ENCODE data around the gene RBM10. TPM values are rescaled to one million over a fixed set of nuclear protein-coding genes. Genes with fewer than 3 reads are reported as not detected.

The RBM10 gene
- total RNA-seq, 2 experiments from 2014 or later, result 44.9 to 45.6 TPM

DNA sequence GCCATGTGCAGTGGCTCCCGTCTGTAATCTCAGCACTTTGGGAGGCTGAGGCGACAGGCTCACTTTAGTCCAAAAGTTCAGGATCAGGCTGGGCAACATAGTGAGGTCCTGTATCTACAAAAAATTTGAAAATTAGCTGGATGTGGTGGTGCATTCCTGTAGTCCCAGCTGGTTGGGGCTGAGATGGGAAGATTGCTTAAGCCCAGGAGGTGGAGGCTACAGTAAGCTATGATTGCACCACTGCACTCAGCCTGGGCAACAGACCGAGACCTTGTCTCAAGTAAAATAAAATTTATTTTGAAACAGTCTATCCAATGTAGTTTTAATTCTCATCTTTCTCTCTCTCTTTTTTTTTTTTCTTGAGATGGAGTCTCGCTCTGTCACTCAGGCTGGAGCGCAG, 21.1 kb downstream of the RBM10 start:
- intact Hi-C loops (cut with micrococcal nuclease; ENCODE audit: unreplicated experiment), result no loop called here
- no peaks in the 10 kb centered on the region for H4K20me1 ChIP-seq (ENCODE audit: insufficient read depth, low read length)
- peaks cover 38% of the 10 kb centered on the region for H3K36me3 ChIP-seq (ENCODE audit: insufficient read depth, low read length)
- H3K4me3 ChIP-seq (ENCODE audit: low read depth, low read length, poor library complexity, severe bottlenecking), result no peak overlapping the region
- no peaks in the 10 kb centered on the region for H3K9me2 ChIP-seq (ENCODE audit: insufficient read depth, low read length)
- H3K9me3 ChIP-seq (ENCODE audit: low read length), result no peaks in the 10 kb centered on the region
- POLR2A ChIA-PET, result no interaction called here
- DNase-seq (ENCODE audit: low spot score), result no peak
- no peak overlapping the region for H3K27ac ChIP-seq (ENCODE audit: low read depth, low read length, poor library complexity, severe bottlenecking)
- H3K79me2 ChIP-seq (ENCODE audit: insufficient read depth, low read depth, low read length), result peaks cover 24% of the 10 kb centered on the region; the same call in 1 of the 2 replicates
- H3K4me2 ChIP-seq (ENCODE audit: low read length), result no peak overlapping the region
- TF ChIP-seq EZH2phosphoT487 (IDR thresholded peaks at IDR 0.05; ENCODE audit: borderline replicate concordance, low read depth, low read length), result no peak
- TF ChIP-seq, protein P1, sequence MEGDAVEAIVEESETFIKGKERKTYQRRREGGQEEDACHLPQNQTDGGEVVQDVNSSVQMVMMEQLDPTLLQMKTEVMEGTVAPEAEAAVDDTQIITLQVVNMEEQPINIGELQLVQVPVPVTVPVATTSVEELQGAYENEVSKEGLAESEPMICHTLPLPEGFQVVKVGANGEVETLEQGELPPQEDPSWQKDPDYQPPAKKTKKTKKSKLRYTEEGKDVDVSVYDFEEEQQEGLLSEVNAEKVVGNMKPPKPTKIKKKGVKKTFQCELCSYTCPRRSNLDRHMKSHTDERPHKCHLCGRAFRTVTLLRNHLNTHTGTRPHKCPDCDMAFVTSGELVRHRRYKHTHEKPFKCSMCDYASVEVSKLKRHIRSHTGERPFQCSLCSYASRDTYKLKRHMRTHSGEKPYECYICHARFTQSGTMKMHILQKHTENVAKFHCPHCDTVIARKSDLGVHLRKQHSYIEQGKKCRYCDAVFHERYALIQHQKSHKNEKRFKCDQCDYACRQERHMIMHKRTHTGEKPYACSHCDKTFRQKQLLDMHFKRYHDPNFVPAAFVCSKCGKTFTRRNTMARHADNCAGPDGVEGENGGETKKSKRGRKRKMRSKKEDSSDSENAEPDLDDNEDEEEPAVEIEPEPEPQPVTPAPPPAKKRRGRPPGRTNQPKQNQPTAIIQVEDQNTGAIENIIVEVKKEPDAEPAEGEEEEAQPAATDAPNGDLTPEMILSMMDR (conservative IDR thresholded peaks at IDR 0.05; ENCODE audit: low read length), result no peak
- no peak overlapping the region for H2AFZ ChIP-seq (ENCODE audit: low read length)
- H3K4me1 ChIP-seq (ENCODE audit: insufficient read depth, low read length, poor library complexity, severe bottlenecking), result no peaks in the 10 kb centered on the region
- CTCF ChIA-PET (ENCODE audit: unreplicated experiment), result no interaction called here
- no TSS peak for BruUV-seq (replicated peaks)

- H3K4me2 ChIP-seq (ENCODE audit: low read length), result no peak overlapping the region
- no peaks in the 10 kb centered on the region for H3K9me3 ChIP-seq (ENCODE audit: low read length)
- ChIA-PET CTCF (ENCODE audit: unreplicated experiment) (no interaction called here), POLR2A (no interaction called here)
- no peaks in the 10 kb centered on the region for H3K4me1 ChIP-seq (ENCODE audit: insufficient read depth, low read length, poor library complexity, severe bottlenecking)
- no peak overlapping the region for H3K27ac ChIP-seq (ENCODE audit: low read depth, low read length, poor library complexity, severe bottlenecking)
- H3K9me2 ChIP-seq (ENCODE audit: insufficient read depth, low read length), result no peaks in the 10 kb centered on the region
- H4K20me1 ChIP-seq (ENCODE audit: insufficient read depth, low read length), result no peaks in the 10 kb centered on the region
- intact Hi-C loops (cut with micrococcal nuclease; ENCODE audit: unreplicated experiment), result no loop called here
- TF ChIP-seq, protein P1 (conservative IDR thresholded peaks at IDR 0.05; ENCODE audit: low read length), result no peak
- TF ChIP-seq EZH2phosphoT487 (IDR thresholded peaks at IDR 0.05; ENCODE audit: borderline replicate concordance, low read depth, low read length), result no peak
- H3K4me3 ChIP-seq (ENCODE audit: low read depth, low read length, poor library complexity, severe bottlenecking), result no peak overlapping the region
- H2AFZ ChIP-seq (ENCODE audit: low read length), result no peak overlapping the region
- peaks cover 30% of the 10 kb centered on the region for H3K36me3 ChIP-seq (ENCODE audit: insufficient read depth, low read length)
- DNase-seq (ENCODE audit: low spot score), result no peak
- peaks cover 10% of the 10 kb centered on the region; the same call in 1 of the 2 replicates for H3K79me2 ChIP-seq (ENCODE audit: insufficient read depth, low read depth, low read length)
- no TSS peak for BruUV-seq (replicated peaks)
Measured at GRCh38 chrX:47168495-47169073, 23.6 kb downstream of the RBM10 start.

DNA sequence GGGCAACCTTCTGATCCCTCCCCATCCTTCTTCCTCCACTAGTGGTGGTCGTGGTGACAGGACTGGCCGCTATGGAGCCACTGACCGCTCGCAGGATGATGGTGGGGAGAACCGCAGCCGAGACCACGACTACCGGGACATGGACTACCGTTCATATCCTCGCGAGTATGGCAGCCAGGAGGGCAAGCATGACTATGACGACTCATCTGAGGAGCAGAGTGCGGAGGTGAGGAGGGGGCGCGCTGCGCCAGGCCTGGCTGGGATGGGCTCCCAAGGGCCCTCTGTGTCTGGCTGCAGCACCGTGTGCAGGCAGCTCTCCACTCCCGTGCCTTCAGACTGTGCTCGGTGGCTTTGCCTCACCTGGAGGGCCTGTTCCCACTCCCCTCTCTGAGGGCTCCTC, 24.3 kb downstream of the RBM10 start:
- no peaks in the 10 kb centered on the region for H3K4me1 ChIP-seq (ENCODE audit: insufficient read depth, low read length, poor library complexity, severe bottlenecking)
- no TSS peak for BruUV-seq (replicated peaks)
- H3K4me3 ChIP-seq (ENCODE audit: low read depth, low read length, poor library complexity, severe bottlenecking), result no peak overlapping the region
- H2AFZ ChIP-seq (ENCODE audit: low read length), result no peak overlapping the region
- DNase-seq (ENCODE audit: low spot score), result no peak
- ChIA-PET POLR2A (no interaction called here), CTCF (ENCODE audit: unreplicated experiment) (no interaction called here)
- no peaks in the 10 kb centered on the region for H3K9me3 ChIP-seq (ENCODE audit: low read length)
- H3K9me2 ChIP-seq (ENCODE audit: insufficient read depth, low read length), result no peaks in the 10 kb centered on the region
- H3K4me2 ChIP-seq (ENCODE audit: low read length), result no peak overlapping the region
- peaks cover 25% of the 10 kb centered on the region for H3K36me3 ChIP-seq (ENCODE audit: insufficient read depth, low read length)
- H3K79me2 ChIP-seq (ENCODE audit: insufficient read depth, low read depth, low read length), result peaks cover 8% of the 10 kb centered on the region; the same call in 1 of the 2 replicates
- no peaks in the 10 kb centered on the region for H4K20me1 ChIP-seq (ENCODE audit: insufficient read depth, low read length)
- no peak for TF ChIP-seq EZH2phosphoT487 (IDR thresholded peaks at IDR 0.05; ENCODE audit: borderline replicate concordance, low read depth, low read length)
- TF ChIP-seq, protein P1 (conservative IDR thresholded peaks at IDR 0.05; ENCODE audit: low read length), result no peak
- no peak overlapping the region for H3K27ac ChIP-seq (ENCODE audit: low read depth, low read length, poor library complexity, severe bottlenecking)
- intact Hi-C loops (cut with micrococcal nuclease; ENCODE audit: unreplicated experiment), result no loop called here
